Duodenal mucosa (tissue), 2 donors: ENCODE results near the gene ENOX2.
"Not testable (repeated sequence)": the region's sequence is repeated elsewhere in the genome, so short reads cannot be mapped to it uniquely, and the experiment has no call there.

ENCODE experiments used
- H3K27ac ChIP-seq: one replicate; pipeline ENCODE4 v1.7.0; 2013; ENCODE audit warnings: low read depth, low read length
- H3K27me3 ChIP-seq, 2 donors: one replicate each; pipeline ENCODE4 v1.7.0; 2013; ENCODE audit warnings: low read length in 2 of 2, control low read depth in 1 of 2; ENCODE audit not compliant: insufficient read depth in 2 of 2, control insufficient read depth in 1 of 2
- H3K36me3 ChIP-seq, 2 donors: one replicate each; pipeline ENCODE4 v1.7.0; 2013; ENCODE audit warnings: low read length in 2 of 2, control low read depth in 1 of 2; ENCODE audit not compliant: insufficient read depth in 2 of 2, control insufficient read depth in 1 of 2
- H3K4me1 ChIP-seq, 2 donors: one replicate each; pipeline ENCODE4 v1.7.0; 2013; ENCODE audit warnings: low read length in 2 of 2, control low read depth in 1 of 2; ENCODE audit not compliant: insufficient read depth in 2 of 2, control insufficient read depth in 1 of 2
- H3K4me3 ChIP-seq, 2 donors: one replicate each; pipeline ENCODE4 v1.7.0; 2013; ENCODE audit warnings: low read length in 2 of 2, low read depth in 1 of 2
- H3K9ac ChIP-seq, 2 donors: one replicate each; pipeline ENCODE4 v1.7.0; 2013; ENCODE audit warnings: low read length in 2 of 2, low read depth in 1 of 2
- H3K9me3 ChIP-seq, 2 donors: one replicate each; pipeline ENCODE4 v1.7.0; 2013; ENCODE audit warnings: low read length in 2 of 2, control low read depth in 1 of 2; ENCODE audit not compliant: control insufficient read depth in 1 of 2

ENOX2 gene

DNA sequence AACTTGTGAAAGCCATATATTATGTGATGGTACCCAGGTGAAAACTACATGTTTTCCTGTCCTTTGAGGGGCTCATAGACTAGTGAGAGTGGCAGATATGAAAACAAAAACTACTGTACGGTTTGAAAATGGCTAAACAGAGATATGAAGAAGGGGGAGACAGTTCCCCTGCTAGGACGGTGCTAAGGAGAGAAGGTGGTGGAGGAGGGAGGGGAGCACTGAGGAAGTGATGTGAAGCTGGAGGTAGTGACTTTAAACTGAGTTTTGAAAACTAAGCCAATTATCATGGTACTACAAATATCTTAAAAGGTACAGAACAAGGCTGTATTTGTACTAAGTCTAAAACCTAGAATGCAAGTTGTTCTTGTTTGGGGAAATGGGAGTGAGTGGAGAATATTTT lies 188.3 kb downstream of the ENOX2 start:
- Histone ChIP-seq H3K9me3 (no peaks in the 10 kb centered on the region), H3K27me3 (no peaks in the 10 kb centered on the region), H3K36me3 (no peaks in the 10 kb centered on the region), H3K27ac (no peak overlapping the region), H3K9ac (no peak overlapping the region), H3K4me1 (no peaks in the 10 kb centered on the region), H3K4me3 (no peak overlapping the region)

DNA sequence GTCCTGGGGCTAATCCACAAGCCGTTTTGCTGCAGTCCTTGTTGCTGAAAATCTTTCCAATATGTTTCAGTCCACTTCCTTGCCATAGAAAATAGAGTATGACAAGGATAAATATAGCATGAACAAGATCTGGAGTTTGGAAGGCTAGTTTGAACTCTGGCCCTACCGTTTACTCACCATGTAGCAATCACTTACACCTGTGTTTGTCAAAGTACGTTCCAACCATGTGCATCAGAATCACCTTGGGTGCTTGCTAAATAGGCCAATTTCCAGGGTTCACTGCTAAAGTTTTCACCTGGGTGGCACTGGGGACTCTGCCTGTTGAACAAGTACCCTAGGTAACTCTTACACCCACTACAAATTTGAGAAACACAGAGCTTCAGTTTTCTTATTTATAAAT lies 188.9 kb downstream of the ENOX2 start:
- no peaks in the 10 kb centered on the region for H3K36me3 ChIP-seq
- H3K4me1 ChIP-seq, result no peaks in the 10 kb centered on the region
- no peak overlapping the region for H3K27ac ChIP-seq
- no peaks in the 10 kb centered on the region for H3K9me3 ChIP-seq
- H3K9ac ChIP-seq, result no peak overlapping the region
- no peak overlapping the region for H3K4me3 ChIP-seq
- H3K27me3 ChIP-seq, result no peaks in the 10 kb centered on the region

DNA sequence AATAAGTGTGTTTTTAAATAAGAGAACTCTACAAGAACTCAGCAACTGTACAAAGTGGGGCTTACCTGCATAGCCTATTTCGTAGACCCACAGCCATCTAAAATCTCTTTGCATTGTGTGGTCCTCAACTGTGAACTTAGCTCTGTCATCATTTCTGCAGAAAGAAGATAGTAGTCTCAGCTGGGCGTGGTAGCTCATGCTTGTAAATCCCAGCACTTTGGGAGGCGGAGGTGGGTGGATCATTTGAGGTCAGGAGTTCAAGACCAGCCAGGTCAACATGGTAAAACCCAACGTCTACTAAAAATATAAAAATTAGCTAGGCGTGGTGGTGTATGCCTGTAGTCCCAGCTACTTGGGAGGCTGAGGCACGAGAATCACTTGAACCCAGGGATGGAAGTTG lies 193.8 kb downstream of the ENOX2 start:
- not testable (repeated sequence) for H3K9ac ChIP-seq, H3K36me3 ChIP-seq, H3K9me3 ChIP-seq

DNA sequence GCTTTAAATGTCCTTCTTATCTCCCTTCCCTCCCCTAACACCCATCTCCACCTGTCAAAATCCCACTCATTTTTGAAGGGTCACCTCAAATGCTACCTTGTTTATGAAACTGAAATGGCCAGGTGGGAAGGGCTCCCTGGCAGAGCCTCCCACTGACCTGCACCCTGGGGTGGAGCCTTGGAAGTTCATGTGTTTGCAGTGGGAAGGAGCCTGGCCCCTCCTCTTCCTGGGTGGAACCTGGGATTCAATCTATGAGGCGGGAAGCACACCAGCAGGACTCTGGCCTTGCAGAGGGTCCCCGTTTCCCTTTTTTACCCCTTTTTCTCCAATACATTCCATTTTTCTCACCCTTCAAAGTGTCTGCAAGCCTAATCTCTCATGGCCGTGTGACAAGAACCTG lies 197.4 kb downstream of the ENOX2 start:
- Histone ChIP-seq H3K36me3 (no peaks in the 10 kb centered on the region), H3K9me3 (no peaks in the 10 kb centered on the region), H3K4me1 (peaks cover 0 to 5% of the 10 kb centered on the region in 2 donors), H3K27ac (no peak overlapping the region), H3K9ac (no peak overlapping the region), H3K4me3 (no peak overlapping the region), H3K27me3 (no peaks in the 10 kb centered on the region)

More for the DNA sequence above, 193.8 kb downstream of the ENOX2 start:
- not testable (repeated sequence) for H3K4me3 ChIP-seq, H3K4me1 ChIP-seq, H3K27me3 ChIP-seq, H3K27ac ChIP-seq

DNA sequence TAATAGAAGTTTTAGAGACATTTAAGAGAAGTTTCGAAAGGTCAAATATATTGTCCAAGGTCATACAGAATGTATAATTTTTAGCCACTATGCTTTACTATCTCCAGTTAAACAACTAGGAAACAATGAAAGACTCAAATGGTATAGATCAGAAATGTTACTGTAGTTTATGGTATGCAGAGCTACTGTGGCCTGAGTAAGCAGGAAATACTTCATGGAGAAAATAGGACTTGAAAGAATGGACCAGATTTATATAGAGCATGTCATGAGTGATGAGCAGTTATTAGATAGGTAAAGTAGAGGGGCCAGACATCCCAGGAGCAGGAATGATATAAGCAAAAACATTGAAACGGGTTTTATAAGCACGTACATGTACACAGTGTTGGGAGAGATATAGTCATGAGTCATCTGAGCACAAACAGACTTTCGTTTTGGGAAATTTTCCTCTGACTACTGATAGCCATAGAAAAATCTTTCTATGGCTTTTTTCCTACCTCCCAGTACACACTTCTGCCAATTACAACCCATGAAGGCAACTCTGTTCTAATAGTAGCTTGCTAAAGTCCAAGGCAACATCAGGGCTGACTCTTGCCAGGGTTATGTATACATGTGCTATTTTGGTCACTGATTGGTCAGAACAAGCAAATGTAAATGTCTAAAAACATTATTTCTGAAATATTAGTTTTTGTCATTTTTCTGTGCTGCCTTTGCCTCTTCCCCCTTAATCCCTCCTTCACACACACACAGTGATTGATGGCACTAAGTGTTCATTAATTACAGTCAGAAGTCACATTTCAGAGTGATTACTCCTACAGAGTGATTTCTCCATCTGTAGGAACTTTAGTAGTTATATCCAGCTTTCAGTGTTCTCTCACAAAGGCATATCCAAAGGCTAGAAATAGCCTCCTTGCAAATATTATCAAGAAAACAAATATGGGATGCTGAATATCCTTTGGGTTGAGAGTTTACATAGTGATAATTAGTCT lies 198.7 kb downstream of the ENOX2 start:
- Histone ChIP-seq H3K4me3 (no peak overlapping the region), H3K9me3 (no peaks in the 10 kb centered on the region), H3K27me3 (no peaks in the 10 kb centered on the region), H3K27ac (no peak overlapping the region), H3K36me3 (no peaks in the 10 kb centered on the region), H3K4me1 (peaks cover 0 to 5% of the 10 kb centered on the region in 2 donors), H3K9ac (no peak overlapping the region)

DNA sequence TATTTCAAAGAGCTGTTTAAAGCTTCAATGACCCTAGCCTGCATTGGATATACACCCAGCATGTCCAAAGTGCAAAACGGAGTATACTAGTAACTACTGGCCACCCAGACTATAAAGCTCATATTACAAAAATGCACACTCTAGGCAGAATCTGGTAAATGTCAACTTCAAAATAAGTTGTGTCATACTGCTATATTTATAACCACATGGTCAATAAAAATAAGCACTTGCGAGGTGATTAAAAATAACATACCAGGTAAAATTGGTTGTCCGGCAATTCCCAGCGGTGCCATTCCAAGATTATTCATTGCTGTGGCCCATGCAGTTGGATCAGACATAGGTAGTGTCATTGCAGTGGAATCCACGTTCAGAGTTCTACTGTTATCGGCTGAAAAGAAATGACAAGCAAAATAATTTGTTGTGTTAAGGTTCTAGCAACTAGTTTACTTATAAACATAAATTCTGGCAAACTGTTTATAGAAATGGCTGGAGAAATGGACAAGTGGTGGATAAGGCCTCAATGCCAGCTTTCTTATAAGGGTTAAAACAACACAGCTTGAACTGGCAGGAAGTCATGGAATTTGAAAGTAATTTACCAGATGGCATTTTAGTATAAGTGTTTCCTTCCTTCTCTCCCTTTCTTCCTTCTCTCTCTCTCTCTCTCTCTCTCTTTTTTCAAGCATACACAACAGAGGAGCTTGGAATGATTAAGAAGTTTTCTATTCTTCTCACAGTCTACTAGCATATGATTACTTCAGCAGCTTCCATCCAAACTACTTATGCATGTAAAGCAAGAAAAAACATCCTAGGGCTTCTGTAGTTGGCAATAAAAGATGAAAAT lies 199.9 kb downstream of the ENOX2 start:
- Histone ChIP-seq H3K9ac (no peak overlapping the region), H3K27ac (no peak overlapping the region), H3K4me1 (peaks cover 0 to 5% of the 10 kb centered on the region in 2 donors), H3K4me3 (no peak overlapping the region), H3K36me3 (no peaks in the 10 kb centered on the region), H3K27me3 (no peaks in the 10 kb centered on the region), H3K9me3 (no peaks in the 10 kb centered on the region)

DNA sequence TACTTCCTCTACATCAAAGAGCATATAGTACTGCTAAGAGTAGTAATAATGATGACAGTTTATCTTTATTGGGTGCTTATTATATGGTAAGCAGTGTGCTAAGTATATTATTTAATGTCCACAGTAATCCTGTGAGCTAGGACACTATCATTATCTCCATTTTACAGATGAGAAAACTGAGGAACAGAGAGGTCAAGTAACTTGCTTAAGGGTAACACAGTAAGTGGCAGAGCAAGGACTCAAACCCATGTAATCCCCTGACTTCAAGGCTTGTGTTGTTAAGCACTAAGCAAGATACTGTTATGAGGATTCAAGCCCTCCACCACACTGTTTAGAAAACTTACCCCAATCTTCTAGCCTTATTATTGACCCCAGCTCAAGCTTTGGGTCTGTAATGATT lies 202.4 kb downstream of the ENOX2 start:
- H3K36me3 ChIP-seq, result no peaks in the 10 kb centered on the region
- no peaks in the 10 kb centered on the region for H3K27me3 ChIP-seq
- no peak overlapping the region for H3K4me3 ChIP-seq
- peaks cover 0 to 5% of the 10 kb centered on the region in 2 donors for H3K4me1 ChIP-seq
- H3K27ac ChIP-seq, result no peak overlapping the region
- no peaks in the 10 kb centered on the region for H3K9me3 ChIP-seq
- H3K9ac ChIP-seq, result no peak overlapping the region

DNA sequence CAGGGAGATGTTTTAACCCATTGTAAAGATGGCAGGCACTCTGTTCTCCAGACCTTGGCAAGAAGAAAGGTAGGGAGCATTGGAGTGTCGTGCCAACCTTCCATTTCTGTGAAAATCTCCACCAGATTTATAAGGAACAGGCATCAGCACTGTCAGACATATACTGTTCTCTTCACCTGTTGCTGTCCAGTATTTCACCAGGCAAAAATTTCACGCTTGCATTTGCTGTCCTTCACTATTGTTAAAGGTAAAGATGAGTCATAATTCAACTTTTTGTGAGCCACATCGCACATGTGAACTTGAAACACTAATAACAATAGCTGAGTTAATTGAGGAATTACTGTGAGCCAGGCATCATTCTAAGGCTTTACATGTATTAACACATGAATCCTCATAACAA lies 203.4 kb downstream of the ENOX2 start:
- H3K27ac ChIP-seq, result no peak overlapping the region
- no peaks in the 10 kb centered on the region for H3K36me3 ChIP-seq
- H3K9ac ChIP-seq, result no peak overlapping the region
- no peak overlapping the region for H3K4me3 ChIP-seq
- H3K9me3 ChIP-seq, result no peaks in the 10 kb centered on the region
- no peaks in the 10 kb centered on the region for H3K27me3 ChIP-seq
- H3K4me1 ChIP-seq, result peaks cover 0 to 2% of the 10 kb centered on the region in 2 donors

DNA sequence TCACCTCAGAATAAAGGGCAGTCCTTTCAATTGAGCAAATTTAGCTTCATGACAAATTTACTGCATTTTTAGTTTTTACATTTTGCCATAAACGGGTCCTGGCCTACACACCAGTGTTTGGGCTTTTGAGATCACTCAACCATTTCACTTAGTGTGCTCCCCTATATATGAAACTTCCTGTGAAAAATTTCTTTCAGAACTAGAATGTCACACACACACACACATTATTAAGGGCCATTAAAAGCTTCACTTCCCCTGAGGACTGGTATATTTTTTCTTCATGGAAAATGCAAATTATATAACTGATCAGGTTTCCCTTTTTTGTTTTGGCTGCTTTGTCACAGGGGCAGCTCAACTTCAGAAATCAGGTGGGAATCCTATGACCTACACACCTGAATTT lies 206.5 kb downstream of the ENOX2 start:
- no peaks in the 10 kb centered on the region for H3K4me1 ChIP-seq
- H3K27me3 ChIP-seq, result no peaks in the 10 kb centered on the region
- H3K36me3 ChIP-seq, result no peaks in the 10 kb centered on the region
- no peak overlapping the region for H3K9ac ChIP-seq
- H3K9me3 ChIP-seq, result no peaks in the 10 kb centered on the region
- no peak overlapping the region for H3K4me3 ChIP-seq
- H3K27ac ChIP-seq, result no peak overlapping the region

DNA sequence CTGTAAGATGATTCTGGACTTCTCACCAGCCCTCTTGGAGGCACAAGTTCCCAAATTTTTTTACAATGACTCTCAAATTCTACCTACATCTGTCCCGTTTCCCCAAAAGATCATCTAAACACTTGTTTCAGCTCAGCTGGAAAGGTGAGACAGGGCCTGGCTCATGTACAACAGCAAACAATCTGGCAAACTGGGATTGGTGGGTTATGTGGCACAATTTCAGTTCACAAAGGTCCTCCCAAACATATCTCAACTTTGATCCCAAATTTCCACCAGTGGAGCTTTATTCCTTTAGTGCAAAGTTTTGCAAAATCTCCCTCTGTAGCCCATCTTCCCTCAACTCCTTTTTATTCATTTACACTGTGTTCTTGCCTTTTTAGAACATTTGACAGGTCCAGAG lies 207.1 kb downstream of the ENOX2 start:
- H3K9me3 ChIP-seq, result no peaks in the 10 kb centered on the region
- no peak overlapping the region for H3K9ac ChIP-seq
- no peaks in the 10 kb centered on the region for H3K36me3 ChIP-seq
- no peak overlapping the region for H3K4me3 ChIP-seq
- no peak overlapping the region for H3K27ac ChIP-seq
- no peaks in the 10 kb centered on the region for H3K4me1 ChIP-seq
- H3K27me3 ChIP-seq, result no peaks in the 10 kb centered on the region
